Femur (tissue), 1 donor: ENCODE data around the gene ASB1.

Experiments used
- DNase-seq: peaks from one replicate; pipeline ENCODE4 v3.0.0-alpha.2; 2017

Gene ASB1, protein sequence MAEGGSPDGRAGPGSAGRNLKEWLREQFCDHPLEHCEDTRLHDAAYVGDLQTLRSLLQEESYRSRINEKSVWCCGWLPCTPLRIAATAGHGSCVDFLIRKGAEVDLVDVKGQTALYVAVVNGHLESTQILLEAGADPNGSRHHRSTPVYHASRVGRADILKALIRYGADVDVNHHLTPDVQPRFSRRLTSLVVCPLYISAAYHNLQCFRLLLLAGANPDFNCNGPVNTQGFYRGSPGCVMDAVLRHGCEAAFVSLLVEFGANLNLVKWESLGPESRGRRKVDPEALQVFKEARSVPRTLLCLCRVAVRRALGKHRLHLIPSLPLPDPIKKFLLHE

DNA sequence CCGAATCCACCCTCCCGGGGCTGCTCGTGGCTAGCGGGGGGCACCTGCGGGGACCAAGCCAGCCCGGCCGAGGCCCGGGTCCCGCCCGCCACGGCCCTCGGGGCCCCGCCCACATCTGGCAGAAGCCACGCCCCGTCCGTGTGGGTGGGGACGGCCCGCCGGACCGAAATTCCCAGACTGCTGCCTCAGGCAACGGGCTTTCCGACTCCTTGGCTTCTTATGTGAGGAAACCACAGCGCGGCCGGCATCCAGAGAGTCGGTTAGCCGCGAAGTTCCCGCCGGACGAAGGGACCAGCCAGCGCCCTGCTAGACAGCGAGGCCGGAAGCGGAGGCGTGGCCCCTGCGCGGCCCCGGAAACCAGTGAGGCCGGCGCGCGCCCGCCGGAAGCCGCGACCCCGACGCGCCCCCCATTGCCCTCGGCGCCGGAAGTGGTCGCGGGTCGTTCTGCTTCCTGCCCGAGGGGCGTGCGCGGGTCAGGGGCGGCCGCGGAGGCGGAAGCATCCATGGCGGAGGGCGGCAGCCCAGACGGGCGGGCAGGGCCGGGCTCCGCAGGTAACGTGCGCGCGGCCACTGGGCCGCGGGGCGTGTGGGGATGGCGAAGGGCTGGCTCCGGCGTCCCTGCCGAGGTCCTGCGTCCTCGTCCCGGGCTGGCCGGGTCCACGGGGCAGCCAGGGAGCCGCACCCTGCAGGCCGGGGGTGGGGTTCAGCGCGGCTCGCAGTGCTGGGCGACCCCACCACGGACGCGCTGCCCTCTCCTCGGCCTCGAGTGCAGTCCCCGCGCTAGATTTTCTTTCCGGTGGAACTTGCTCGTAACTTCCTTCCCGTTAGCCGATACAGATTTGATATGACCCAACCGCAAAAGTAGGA is at the start of gene ASB1:
ASB1 (plus strand) TSS at position 360 of the 867 bp plus-strand sequence; CDS start at position 504, 144 bp downstream.
- DNase-seq, result peak; percentile 89

DNA sequence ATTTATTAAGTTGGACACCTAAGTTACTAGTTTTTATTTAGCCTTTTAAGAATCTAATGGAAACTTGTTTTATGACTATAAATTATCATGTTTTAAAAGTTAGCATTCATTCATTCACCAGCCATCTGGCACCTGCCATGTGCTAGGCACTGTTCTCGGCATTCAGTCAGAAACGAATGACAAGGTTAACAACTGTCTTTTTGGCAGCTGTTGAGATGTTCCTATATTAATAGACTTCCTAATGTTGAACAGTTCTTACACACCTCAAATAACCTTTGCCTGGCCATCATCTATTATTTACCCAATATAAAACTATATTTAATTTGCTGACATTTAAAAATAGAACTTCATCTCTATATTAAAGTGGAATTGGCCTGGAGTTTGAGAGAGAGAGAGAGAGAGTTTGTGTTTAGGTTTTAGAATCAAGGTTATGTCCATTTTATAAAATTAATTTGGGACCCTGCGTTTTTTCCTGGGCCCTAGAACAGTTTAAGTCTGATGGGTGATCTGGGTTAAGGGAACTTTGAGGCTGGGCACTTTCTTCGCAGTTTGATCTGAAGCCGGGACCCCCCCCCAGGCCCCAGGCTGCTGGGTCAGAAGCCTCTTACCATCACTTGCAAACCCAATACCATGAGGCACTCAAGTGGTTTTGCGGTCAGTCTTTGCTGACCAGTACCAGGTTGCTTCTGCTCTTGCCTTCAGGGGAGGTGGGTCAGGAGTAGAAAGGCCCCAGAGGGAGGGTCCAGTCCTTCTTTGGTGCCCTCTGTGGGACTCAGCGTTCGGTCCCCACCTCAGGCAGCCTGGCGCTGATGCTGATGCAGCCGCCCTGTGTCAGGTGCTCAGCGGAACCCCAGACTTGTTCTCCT is 48.3 kb upstream of the ASB1 start:
- no peak for DNase-seq

DNA sequence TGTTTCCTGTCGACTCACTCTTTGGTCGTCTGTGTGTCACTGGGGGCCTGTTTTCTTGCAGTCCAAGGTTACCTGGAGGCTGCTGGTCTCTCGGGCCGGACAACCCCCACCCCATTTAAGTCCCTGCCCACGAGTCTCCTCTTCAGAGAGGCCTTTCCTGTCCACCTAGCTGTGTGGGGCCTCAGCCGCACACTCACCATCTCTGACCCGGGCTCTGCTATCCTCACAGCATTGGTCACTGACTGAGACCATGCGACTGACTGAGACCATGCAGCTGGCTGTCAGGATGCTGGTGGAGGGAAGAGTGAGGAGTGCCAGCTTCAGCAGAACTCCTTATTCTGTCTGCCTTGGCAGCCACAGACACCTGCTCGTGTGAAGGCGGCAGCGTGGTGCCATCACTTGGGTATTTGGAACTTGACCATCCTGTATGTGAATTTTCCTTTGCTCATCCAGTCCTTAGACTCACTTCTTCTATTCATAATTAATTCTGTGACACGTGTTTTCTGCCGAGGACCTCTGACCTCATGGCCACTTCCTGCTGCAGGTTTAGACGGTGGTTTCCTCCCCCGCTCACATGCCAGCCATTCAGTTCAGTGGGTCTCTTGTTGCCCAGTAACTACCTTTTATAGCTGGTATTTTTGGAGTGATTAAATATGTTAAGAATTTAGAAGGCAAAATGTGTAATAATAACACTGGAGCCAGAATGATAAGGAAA is 47.5 kb upstream of the ASB1 start:
- no peak for DNase-seq

DNA sequence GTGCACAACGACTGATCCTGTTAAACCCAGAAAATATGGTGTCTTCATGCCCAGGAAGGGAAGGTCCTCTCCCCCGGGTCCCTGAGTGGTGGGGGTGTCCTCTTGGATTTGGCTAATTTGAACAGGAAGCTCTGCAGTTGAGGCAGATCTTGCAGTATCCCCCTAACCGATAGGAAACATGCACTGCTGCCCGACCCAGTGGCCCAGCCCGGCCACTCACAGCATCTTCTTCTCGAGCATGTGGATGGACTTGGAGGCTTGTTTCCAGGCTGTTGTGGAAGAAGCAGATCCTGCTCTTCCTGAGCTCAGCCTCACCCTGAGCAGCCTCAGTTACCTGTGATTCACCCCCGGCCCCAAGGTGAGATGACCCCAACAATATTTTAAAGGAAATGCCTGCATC is 46.4 kb upstream of the ASB1 start:
- no peak for DNase-seq

DNA sequence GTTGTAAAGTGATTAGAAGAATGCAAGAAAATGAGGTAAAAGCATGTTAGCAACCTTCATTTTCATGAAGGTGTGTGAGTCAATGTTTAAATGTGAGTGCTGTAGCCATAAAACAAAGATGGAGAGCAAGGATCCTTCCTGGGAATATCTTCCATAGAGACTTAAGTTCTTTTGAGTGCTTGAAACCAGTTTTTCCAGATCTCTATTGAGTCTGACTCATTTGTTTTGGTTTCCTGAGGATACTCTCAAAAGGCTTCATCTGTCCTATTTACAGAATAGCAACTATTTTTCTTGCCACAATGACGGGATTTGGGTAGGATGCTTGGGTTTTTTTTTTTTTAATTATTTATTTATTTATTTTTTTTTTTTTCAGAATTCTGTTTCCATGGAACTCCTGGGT is 45.9 kb upstream of the ASB1 start:
- DNase-seq, result no peak

DNA sequence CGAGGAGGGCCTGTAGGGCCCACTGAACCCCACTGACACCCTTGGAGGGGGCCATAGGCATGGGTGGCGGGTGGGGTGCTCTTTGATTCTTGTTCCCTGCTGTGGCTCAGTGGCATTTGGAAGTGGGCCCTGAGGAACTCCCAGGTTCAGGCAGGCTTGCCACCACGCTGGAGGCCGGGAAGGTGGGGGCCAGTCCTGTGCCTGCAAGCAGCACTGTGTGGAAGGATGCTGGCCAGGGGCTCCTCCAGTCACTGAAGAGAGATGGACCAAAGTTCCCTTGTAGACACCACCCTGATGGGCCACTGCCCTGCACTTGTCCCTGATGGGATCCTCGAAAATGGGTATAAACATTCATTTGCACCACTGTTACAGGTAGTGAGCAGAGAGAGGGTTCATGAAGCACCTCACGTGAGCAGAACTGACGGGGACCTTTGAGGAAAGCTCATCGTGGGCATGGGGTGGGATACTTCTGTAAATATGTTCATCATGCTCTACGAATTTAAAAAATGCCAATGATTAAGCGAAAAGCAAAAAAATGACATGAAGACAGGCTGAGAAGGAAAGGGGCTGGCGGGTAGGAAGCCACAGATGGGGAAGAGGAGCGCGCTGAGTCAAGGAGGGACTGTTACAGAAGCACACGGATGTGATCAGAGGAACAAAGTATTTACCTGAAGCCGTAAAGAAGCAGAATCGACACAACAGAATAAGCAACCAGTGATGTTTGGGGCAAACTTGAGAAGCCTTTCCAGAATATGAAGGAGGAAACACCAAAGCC is 45.2 kb upstream of the ASB1 start:
- no peak for DNase-seq

DNA sequence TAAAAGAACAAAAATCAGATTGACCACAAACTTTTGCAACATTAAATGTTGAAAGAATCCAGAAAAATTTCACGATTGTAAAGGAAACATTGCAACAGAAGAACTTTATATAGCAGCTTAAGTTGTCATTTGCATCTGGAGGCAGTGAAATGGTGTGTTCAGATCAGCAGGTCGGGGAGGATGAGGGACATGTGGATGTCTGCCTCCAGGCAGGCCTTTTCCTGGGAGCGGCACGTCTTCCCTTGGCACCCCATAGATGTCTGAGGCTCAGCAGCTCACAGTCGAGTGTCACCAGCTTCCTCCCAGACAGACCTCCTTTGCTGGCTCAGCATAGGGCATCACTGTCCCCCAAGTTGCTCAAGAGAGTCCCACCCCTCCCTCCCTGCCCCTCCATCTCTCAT is 44.3 kb upstream of the ASB1 start:
- no peak for DNase-seq

DNA sequence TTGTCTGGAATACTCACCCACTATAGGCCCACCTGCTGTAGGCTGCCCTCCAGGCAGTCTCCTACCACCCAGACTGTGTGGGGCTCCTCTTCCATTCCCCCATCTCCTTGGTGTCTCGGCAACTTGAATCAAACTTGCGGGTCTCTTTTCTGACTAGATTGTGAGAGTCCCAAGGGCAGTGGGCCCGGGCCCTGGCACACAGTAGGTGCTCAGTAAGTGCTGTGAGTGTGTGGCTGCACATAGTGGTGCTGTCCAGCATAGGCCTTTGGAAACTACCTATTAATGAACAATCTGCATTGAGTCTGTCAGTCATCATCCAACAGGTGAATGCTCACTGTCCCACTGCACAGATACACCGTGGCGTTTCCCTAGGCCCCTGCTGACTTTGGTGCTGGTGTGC is 43.6 kb upstream of the ASB1 start:
- no peak for DNase-seq

DNA sequence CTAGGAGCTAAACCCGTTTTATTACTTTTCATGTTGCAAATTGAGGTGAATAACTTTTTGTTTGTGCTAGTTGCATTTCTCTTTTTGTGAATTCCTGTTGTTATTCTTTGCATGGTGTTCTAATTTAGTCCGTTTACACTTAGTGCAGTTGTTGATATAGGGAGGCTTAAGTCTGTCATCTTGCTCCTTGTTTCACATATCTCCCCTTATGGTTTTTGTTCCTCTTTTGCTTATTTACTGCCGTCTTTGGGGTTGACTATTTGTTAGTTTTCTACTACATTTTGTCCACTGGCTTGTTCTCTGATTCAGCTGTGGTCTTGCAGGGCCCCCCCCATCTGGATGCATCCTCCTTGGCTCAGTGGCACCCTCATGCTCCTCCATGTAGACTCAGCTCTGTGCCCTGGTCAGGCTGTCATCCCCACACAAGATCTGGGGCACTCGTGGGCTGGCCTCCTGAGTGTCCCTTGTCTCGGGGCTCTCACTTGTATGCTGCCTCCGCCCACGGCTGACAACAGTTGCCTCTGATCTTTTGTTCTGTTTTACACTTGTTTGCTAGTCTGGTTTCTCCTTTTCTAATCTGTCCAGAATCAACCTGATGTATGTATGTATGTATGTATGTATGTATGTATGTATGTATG is 42.9 kb upstream of the ASB1 start:
- DNase-seq, result no peak

DNA sequence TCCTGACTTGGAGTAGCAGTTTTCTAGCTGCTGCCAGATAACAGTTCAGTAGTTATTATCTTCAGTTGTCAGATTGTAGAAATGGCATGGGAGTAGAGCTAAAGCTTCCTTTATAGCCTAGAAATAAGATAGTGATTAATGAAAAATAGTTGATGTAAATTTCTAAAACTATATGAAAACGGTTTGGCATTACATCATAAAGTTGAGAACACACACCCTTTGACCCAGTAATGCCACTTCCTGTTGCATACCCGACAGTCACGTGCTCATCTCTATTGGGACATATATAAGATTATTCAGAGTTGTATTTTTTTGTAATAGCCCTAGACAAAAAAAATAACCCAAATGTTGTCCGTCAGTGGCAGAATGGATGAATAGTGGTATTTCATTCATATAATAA is 39.4 kb upstream of the ASB1 start:
- no peak for DNase-seq

DNA sequence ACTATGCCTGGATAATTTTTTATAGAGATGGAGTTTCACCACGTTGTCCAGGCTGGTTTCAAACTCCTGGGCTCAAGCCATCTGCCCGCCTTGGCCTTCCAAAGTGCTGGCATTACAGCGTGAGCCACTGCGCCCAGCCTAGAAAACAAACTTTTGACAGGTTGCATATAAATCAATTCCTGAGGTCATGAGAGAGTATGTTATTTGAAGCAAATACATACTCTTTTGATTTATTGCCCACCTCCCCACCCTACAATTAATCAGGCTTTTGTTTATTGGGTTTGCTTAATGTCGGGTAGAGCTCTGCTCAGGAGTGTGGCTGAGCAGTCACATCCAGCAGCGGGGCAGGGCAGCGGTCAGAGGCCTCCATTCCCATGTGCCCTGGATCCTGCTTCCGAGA is 37.9 kb upstream of the ASB1 start:
- DNase-seq, result no peak

DNA sequence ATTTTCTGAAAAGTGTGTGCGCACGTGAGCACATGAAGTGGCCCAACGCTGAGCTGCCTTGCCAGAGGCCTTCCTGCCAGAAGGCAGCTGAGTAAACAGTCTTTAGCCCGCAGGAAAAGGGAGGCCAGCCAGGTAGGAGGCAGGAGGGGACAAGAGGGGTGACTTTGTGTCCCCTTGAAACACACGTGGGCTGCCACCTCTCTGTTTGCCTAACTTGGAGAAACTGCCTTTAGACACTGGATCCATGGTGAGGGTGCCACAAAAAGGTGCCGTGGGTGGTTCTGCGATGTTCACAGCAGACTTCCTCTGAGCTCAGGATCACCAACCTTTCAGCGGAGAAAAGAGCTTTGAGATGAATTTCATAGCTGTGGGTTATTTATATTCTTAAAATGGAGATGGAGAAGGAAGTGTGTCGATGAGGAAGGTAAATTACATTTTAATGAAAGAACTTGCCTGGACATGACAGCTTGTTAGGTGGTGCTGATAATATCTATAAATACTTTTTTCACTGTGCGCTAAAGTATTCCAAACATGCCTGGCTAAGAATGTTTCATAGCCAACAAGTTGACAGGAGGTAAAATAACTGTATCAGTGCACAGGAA is 36.6 kb upstream of the ASB1 start:
- no peak for DNase-seq

DNA sequence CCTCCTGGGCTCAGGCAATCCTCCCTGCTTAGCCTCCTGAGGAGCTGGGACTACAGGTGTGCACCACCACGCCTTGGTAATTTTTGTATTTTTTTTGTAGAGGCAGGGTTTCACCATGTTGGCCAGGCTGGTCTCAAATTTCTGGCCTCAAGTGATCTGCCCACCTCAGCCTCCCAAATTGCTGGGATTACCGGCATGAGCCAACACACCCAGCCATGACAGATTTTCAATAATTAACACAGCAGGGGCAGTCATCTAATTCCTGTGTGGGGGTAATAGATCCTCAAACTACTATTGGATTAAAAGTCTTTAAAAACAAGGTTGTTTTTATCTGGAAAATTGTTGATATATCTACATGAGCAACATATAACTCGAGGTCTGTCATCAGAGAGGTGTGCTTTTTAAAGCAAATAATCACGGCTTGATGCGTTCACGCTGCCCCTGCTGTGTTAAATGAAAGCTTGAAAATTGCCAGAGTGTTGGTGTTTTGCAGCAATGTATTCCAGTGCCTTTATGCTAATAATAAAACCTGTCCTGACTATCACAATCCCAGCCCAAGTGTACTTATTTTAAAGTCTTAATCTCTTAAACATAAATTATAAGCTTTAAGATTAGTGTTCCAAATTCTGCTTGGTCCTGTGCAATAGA is 35.6 kb upstream of the ASB1 start:
- no peak for DNase-seq

DNA sequence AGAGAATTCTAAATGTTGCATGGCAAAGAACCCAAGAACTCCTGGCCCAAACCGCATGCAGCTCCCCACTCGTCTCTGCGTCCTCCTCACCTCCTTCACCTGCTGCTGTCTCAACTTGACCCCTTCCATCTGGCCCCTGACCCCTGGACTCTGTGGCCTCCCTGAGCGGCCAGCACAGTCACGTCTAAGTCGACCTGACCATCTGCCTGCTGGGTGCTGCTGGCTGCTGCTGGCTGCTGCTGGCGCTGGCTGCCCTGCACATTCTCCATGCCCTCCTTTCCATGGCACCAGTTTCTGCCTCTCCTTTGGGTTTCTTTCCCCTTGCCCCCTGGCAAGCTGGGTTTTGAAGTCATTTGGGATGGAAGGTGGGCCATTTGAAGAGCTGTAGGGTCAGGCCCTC is 30.1 kb upstream of the ASB1 start:
- DNase-seq, result no peak

DNA sequence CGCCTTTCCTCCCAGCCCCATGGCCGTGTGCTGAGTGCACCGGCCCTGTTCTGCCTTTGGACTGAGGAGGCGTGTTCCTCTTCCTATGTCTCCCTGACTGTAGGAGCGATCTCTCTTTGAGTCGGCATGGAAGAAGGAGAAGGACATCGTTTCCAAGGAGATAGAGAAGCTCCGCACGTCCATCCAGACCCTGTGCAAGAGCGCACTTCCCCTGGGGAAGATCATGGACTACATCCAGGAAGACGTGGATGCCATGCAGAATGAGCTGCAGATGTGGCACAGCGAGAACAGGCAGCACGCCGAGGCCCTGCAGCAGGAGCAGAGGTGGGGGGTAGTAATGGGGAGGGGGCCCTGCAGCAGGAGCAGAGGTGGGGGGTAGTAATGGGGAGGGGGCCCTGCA is 29.4 kb upstream of the ASB1 start:
- no peak for DNase-seq

DNA sequence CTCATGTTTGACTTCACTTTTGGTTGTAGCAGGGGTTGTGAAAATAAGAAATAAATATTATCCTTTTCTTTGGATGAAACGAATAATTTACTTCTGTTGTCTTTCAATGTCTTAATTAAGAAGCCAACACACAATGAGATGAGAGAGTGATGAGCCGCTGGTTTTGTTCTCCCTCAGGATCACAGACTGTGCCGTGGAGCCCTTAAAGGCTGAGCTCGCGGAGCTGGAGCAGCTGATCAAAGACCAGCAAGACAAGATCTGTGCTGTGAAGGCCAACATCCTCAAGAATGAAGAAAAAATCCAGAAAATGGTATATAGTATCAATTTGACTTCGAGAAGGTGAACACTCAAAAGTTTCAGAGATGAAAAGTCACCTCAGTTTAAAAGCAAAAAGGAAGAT is 28.1 kb upstream of the ASB1 start:
- DNase-seq, result no peak

DNA sequence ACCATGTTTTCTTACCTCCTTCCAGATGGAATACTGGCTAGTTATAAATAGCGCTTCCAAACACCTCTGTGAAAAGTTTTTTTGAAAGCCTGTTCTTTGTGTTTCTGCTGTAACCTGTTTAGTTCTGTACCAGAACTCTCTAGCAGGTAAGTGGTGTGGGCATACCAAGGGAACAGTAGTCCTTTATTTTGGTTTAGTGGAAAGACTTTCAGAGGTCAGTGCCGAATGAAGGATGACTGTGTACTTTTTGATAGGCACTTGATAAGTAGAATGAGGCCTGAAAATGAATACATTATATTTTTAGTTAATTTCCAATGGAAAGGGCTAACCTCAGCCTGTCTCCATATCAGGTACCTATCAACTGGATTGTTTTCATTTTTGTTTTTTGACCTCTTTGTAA is 27.6 kb upstream of the ASB1 start:
- DNase-seq, result no peak

DNA sequence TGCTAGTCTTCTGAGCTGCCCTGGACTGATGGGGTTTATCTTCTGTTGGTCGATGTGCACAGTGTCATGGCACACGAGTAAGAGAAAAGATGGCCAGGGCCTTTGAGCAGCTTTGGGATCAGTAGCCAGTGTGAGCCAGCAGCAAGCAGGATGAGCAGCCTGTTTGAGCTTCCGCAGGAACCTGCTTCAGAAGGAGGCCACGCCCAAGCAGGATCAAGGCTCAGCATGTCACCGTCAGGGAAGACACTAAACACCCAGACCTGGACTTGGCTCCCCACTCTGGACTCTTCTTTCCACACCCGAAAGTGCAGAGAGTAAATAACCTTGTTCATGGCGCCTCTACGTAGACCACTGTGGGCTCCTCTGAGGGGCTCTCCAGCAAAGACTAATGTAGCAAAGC is 25.2 kb upstream of the ASB1 start:
- no peak for DNase-seq

DNA sequence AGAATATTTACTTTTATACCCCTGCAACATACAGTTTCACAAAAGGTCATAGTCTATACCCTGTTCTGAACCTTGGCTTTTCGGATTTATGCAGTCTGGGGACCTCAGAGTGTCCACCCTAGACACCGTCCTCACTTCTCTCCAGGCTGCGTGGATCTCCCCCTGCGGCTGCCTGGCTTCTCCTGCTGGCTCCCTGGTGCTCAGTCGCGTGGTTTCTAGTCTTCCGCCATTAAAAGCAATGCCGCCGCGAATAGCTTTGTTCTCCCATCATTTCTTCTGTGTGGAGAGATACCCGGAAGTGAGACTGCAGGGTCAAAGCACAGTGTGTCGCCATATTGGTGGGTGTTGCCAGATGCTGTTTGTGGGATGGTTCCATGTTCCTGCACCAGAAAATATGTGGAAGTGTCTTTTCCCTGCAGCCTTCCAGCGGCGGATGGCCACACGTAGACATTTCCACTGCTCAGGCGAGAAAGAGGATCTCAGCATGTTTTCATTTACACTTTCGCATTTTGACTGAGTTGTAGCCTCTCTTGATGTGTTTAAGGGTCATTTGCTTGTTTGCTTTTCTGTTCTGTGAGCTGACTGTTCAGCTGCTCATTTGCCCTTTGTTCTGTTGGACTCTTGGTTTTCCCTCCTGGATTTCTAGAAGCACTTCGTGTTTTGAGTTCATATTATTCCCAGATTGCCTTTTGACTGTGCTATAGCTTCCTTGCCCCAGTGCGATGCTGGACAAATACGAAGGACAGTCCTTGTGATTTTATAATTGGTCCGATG is 22.9 kb upstream of the ASB1 start:
- no peak for DNase-seq
